IMR-90 (cell line): Measurements from ENCODE around the gene PKP4. TPM values are rescaled to one million over a fixed set of nuclear protein-coding genes. Genes with fewer than 3 reads are reported as not detected.

Source experiments
- ATAC-seq: fragments of 200-7000 bp; cut with Tn5 transposase; 2 replicates; pipeline ENCODE4 v1.9.1; 2020; ENCODE audit warnings: low read depth, mild to moderate bottlenecking, moderate library complexity
- BruUV-seq: library from RNA; stranded (reverse); fragments of 400-500 nt; replicated peaks from 2 replicates; lab custom pipeline; 2021; lab: Mats Ljungman, UMichigan
- CTCF ChIA-PET: fragments of 300-600 bp; formaldehyde crosslinking; extraction: SDS; loops from one replicate; lab custom pipeline; 2021; ENCODE audit warnings: antibody characterized with exemption; lab: Yijun Ruan, JAX
- POLR2A ChIA-PET: fragments of 300-600 bp; sonication (Branson Sonifier 250); formaldehyde crosslinking; loops from one replicate; lab custom pipeline; 2022; ENCODE audit warnings: antibody characterized with exemption; ENCODE audit not compliant: unreplicated experiment; lab: Charles Lee
- DNase-seq: peaks from one replicate; pipeline ENCODE4 v3.0.0; 2013
- H2AFZ ChIP-seq: replicated peaks from 2 replicates; pipeline ENCODE3; 2013; ENCODE audit warnings: low read length, mild to moderate bottlenecking; ENCODE audit not compliant: poor library complexity
- H2AK5ac ChIP-seq: 2 replicates; pipeline ENCODE4 v1.6.1; 2013; ENCODE audit warnings: low read depth, low read length, inconsistent platforms
- H2AK9ac ChIP-seq: replicated peaks from 2 replicates; pipeline ENCODE3; 2013; ENCODE audit warnings: mild to moderate bottlenecking, low read depth, low read length, moderate library complexity; ENCODE audit not compliant: poor library complexity
- H2BK120ac ChIP-seq: 2 replicates; pipeline ENCODE4 v1.6.1; 2013; ENCODE audit warnings: low read depth, low read length, inconsistent platforms
- H2BK15ac ChIP-seq: 3 replicates; pipeline ENCODE4 v1.6.1; 2013; ENCODE audit warnings: low read depth, low read length, inconsistent platforms
- H2BK20ac ChIP-seq: 2 replicates; pipeline ENCODE4 v1.6.1; 2013; ENCODE audit warnings: low read depth, mild to moderate bottlenecking, inconsistent platforms, low read length, moderate library complexity
- H2BK5ac ChIP-seq: 2 replicates; pipeline ENCODE4 v1.6.1; 2013; ENCODE audit warnings: mild to moderate bottlenecking, low read depth, low read length, inconsistent platforms; ENCODE audit not compliant: poor library complexity, severe bottlenecking
- H3K14ac ChIP-seq: replicated peaks from 2 replicates; pipeline ENCODE4 v1.6.1; 2013; ENCODE audit warnings: low read depth, low read length, inconsistent platforms
- H3K18ac ChIP-seq: 2 replicates; pipeline ENCODE4 v1.6.1; 2013; ENCODE audit warnings: low read depth, low read length, control low read depth
- H3K23ac ChIP-seq: 2 replicates; pipeline ENCODE4 v1.6.1; 2013; ENCODE audit warnings: low read depth, low read length, inconsistent platforms
- H3K27ac ChIP-seq: 2 replicates; pipeline ENCODE4 v1.5.1; 2013; ENCODE audit warnings: mild to moderate bottlenecking, control low read depth, low read length; ENCODE audit not compliant: insufficient read depth
- H3K27me3 ChIP-seq: 2 replicates; pipeline ENCODE4 v1.6.1; 2013; ENCODE audit warnings: low read length; ENCODE audit not compliant: control insufficient read depth, insufficient read depth
- H3K36me3 ChIP-seq: 2 replicates; pipeline ENCODE4 v1.6.1; 2013; ENCODE audit warnings: low read length, mixed read lengths; ENCODE audit not compliant: control insufficient read depth, insufficient read depth
- H3K4ac ChIP-seq: 2 replicates; pipeline ENCODE4 v1.6.1; 2013; ENCODE audit warnings: low read depth, low read length, inconsistent platforms
- H3K4me1 ChIP-seq: 2 replicates; pipeline ENCODE4 v1.6.1; 2013; ENCODE audit warnings: low read length, mixed read lengths; ENCODE audit not compliant: control insufficient read depth, insufficient read depth
- H3K4me2 ChIP-seq: 2 replicates; pipeline ENCODE4 v1.6.1; 2013; ENCODE audit warnings: low read depth, mild to moderate bottlenecking, control low read depth, low read length, moderate library complexity
- H3K4me3 ChIP-seq: 2 replicates; pipeline ENCODE4 v1.5.1; 2013; ENCODE audit warnings: low read depth, mild to moderate bottlenecking, control low read depth, low read length, moderate library complexity; ENCODE audit not compliant: insufficient read depth
- H3K56ac ChIP-seq: 2 replicates; pipeline ENCODE4 v1.6.1; 2013; ENCODE audit warnings: low read length, inconsistent platforms; ENCODE audit not compliant: insufficient read depth; ENCODE audit errors: extremely low read depth
- H3K79me1 ChIP-seq, 2 experiments: 2 replicates each; pipeline ENCODE4 v1.6.1; 2013; ENCODE audit warnings: low read length in 2 of 2, inconsistent platforms in 1 of 2, low read depth in 1 of 2
- H3K9ac ChIP-seq: 2 replicates; pipeline ENCODE4 v1.6.1; 2013; ENCODE audit warnings: low read depth, low read length, control low read depth
- H3K9me1 ChIP-seq: 2 replicates; pipeline ENCODE4 v1.6.1; 2013; ENCODE audit warnings: low read length, inconsistent platforms; ENCODE audit not compliant: insufficient read depth
- H3K9me3 ChIP-seq: 2 replicates; pipeline ENCODE4 v1.6.1; 2013; ENCODE audit warnings: low read length; ENCODE audit not compliant: control insufficient read depth, insufficient read depth
- H4K20me1 ChIP-seq: 2 replicates; pipeline ENCODE4 v1.6.1; 2013; ENCODE audit warnings: low read length, inconsistent platforms; ENCODE audit not compliant: insufficient read depth
- H4K5ac ChIP-seq: 2 replicates; pipeline ENCODE4 v1.6.1; 2013; ENCODE audit warnings: mild to moderate bottlenecking, low read depth, low read length, control low read depth
- H4K8ac ChIP-seq, 2 experiments: 2 replicates each; pipeline ENCODE4 v1.6.1; 2013; ENCODE audit warnings: low read depth in 2 of 2, low read length in 2 of 2, control low read depth in 1 of 2, inconsistent platforms in 1 of 2
- H4K91ac ChIP-seq: 2 replicates; pipeline ENCODE4 v1.6.1; 2013; ENCODE audit warnings: low read depth, low read length, inconsistent platforms; ENCODE audit not compliant: insufficient read depth
- SMC3 ChIP-seq: fragments of 150-350 bp; IDR thresholded peaks from 2 replicates; pipeline ENCODE4 v1.6.1; 2016; ENCODE audit warnings: low read depth, mild to moderate bottlenecking, antibody characterized with exemption, low read length, moderate library complexity
- whole genome bisulfite sequencing, 2 experiments: methylation state at CpG; one replicate each; pipeline versions ENCODE4 v1.1.5 to v1.1.7; 2013; ENCODE audit warnings: missing lambda C conversion rate in 2 of 2; ENCODE audit not compliant: insufficient read length in 1 of 2; ENCODE audit errors: extremely low coverage in 2 of 2; 5-methylcytosine and 5-hydroxymethylcytosine counted together
- dilution Hi-C: fragments of 300-500 bp; cut with HindIII; formaldehyde crosslinking; loops from one replicate; pipeline ENCODE4 v1.14.3; 2018; ENCODE audit warnings: low sequenced_read_pairs; ENCODE audit not compliant: unreplicated experiment
- in situ Hi-C: fragments of 300-500 bp; cut with MboI; formaldehyde crosslinking; loops from 3 replicates; pipeline ENCODE4 v1.14.3; 2019; ENCODE audit warnings: low sequenced_read_pairs, inconsistent platforms, mixed read lengths
- intact Hi-C: fragments of 100-400 bp; cut with micrococcal nuclease; formaldehyde crosslinking; loops from 2 replicates; pipeline ENCODE4 v1.10.0; 2022
- polyA plus RNA-seq, 3 experiments: library from polyadenylated mRNA; depleted of rRNA; stranded (reverse); fragments of >200 nt; gene quantifications; 2 replicates each; pipeline ENCODE4 v1.2.3, GENCODE V29; 2012; ENCODE audit warnings: low replicate concordance in 1 of 3
- total RNA-seq: library from RNA; depleted of rRNA; stranded (reverse); fragments of >200 nt; gene quantifications from 2 replicates; pipeline ENCODE4 v1.2.3, GENCODE V29; 2012

PKP4 gene
- total and polyA plus RNA-seq, 2 of the 4 experiments (the other 2 are of a cell fraction) = 20.1 to 37.8 TPM

- DNase-seq = no peak
- Histone ChIP-seq H2BK120ac (no peak overlapping the region), H2AK9ac (no peak overlapping the region), H3K79me1 (peaks cover 0 to 3% of the 10 kb centered on the region in 2 experiments; a peak in 1 of 4 replicates), H3K27ac (no peak overlapping the region), H3K4me1 (no peaks in the 10 kb centered on the region), H3K18ac (no peak overlapping the region), H3K9me3 (no peaks in the 10 kb centered on the region), H3K23ac (no peak overlapping the region), H3K4me3 (no peak overlapping the region), H3K9ac (no peak overlapping the region), H4K5ac (no peak overlapping the region), H2BK15ac (no peak overlapping the region), H3K4ac (no peak overlapping the region), H4K20me1 (no peaks in the 10 kb centered on the region; the same call in 1 of the 2 replicates), H4K91ac (no peak overlapping the region), H3K27me3 (no peaks in the 10 kb centered on the region), H3K9me1 (peaks cover 4% of the 10 kb centered on the region; the same call in 1 of the 2 replicates), H3K56ac (no peak overlapping the region), H2AFZ (no peak overlapping the region), H2AK5ac (peak overlapping the region; percentile 27; the same call in 1 of the 2 replicates), H4K8ac (no peak overlapping the region), H2BK5ac (no peak overlapping the region), H3K14ac (no peak overlapping the region), H3K4me2 (no peak overlapping the region), H2BK20ac (no peak overlapping the region), H3K36me3 (peaks cover 3% of the 10 kb centered on the region; the same call in 1 of the 2 replicates)
- BruUV-seq = no TSS peak
- intact Hi-C loops = no loop called here
- no peak for TF ChIP-seq SMC3
- no peak for ATAC-seq
- dilution Hi-C loops = no loop called here
- in situ Hi-C loops = no loop called here
- CTCF ChIA-PET = interaction anchor here (1.1 kb wide), 1 partner anchor 100 kb away, joined by 3 read pairs; no protein-coding TSS in a partner anchor
- WGBS, 2 experiments = 50% methylated on average over 1 of the region's 6 CpGs; no CpG with 5 or more reads in 1 of the 2 experiments
- POLR2A ChIA-PET = no interaction called here
Observed at GRCh38 chr2:158645299-158645698, 188.5 kb downstream of the PKP4 start.
